IgD-negative memory B cell (primary cell): Measurements from ENCODE around the gene PITPNM2. TPM values are rescaled to one million over a fixed set of nuclear protein-coding genes. Genes with fewer than 3 reads are reported as not detected.

Experiments
- H3K27ac Mint-ChIP-seq, 3 donors: one replicate each; pipeline ENCODE4 v1.8.0; 2020 to 2022; ENCODE audit warnings: mild to moderate bottlenecking in 3 of 3, mixed read lengths in 3 of 3, moderate library complexity in 1 of 3
- H3K27me3 Mint-ChIP-seq: one replicate; pipeline ENCODE4 v1.8.0; 2021; ENCODE audit warnings: mixed read lengths
- H3K36me3 Mint-ChIP-seq: one replicate; pipeline ENCODE4 v1.8.0; 2020; ENCODE audit warnings: mild to moderate bottlenecking, mixed read lengths
- H3K4me1 Mint-ChIP-seq, 3 donors: one replicate each; pipeline ENCODE4 v1.8.0; 2020 to 2022; ENCODE audit warnings: mixed read lengths in 3 of 3, mild to moderate bottlenecking in 1 of 3
- H3K4me3 Mint-ChIP-seq, 4 donors: one replicate each; pipeline ENCODE4 v1.8.0; 2020 to 2022; ENCODE audit warnings: mild to moderate bottlenecking in 4 of 4, mixed read lengths in 4 of 4, moderate library complexity in 3 of 4
- H3K9me3 Mint-ChIP-seq, 3 donors: one replicate each; pipeline ENCODE4 v1.8.0; 2020 to 2021; ENCODE audit warnings: mixed read lengths in 3 of 3, mild to moderate bottlenecking in 1 of 3
- polyA plus RNA-seq: library from polyadenylated mRNA; unstranded; fragments of 300-500 nt; fragmentation: Illumina TruSeq; gene quantifications from one replicate; pipeline ENCODE4 v1.2.3, GENCODE V29; 2021

Gene PITPNM2
- polyA plus RNA-seq: 0.95 TPM

DNA sequence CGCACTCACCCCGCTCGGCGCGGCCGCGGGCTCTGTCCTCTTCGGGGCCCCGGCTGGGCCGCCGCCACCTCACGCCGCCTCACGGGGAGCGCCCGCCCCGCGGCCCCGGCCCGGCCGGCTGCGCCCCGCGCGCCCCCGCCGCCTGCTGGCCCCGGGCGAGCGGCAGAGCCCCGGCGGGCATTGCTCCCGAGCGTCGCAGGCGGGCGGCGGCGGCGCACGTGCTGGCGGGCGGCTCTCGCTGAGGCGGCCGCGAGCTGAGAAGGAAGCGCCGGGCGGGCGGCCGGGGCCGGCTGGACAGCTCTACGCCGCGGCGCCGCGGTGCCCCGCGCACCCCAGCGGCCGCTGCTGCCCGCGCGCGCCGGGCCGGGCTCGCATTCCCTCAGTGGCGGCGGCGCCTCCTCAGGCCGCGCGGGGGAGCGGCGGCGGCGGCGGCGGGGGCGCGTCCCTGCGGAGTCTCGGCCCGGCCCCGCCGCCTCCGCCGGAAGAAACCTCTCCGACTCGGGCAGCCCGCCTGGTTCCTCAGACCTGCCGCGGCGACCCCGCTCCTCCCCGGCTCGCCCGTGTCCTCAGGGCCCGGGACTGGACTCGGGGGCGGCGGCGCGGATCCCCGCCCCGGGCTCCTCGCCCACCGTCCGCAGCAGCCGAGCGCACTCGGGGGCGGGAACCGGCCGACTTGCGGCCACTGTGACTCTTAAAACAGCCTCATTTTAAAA lies at the start of gene PITPNM2:
PITPNM2 (minus strand) TSS at position 347 of the 713 bp plus-strand sequence. CDS start 116,500 bp downstream, outside the sequence.
- H3K9me3 Mint-ChIP-seq: no peaks in the 10 kb centered on the region
- peak within 1 kb of the TSS in 2 of 3 donors; percentile 68 to 76 for H3K27ac Mint-ChIP-seq

DNA sequence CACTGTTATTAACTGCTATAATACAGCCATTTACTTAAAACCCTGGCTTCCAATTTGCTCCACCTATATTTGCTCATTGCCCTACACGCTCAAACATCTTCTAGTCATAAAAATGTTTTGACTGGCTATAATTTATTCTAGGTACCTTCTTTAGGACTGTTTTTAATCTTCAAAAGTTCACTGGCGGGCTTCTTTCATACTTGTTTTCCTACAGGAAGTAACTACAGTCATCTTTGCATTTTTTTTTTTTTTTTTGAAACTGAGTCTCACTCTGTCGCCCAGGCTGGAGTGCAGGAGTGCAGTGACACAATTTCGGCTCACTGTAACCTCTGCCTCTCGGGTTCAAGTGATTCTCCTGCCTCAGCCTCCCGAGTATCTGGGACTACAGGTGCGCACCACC lies 49.5 kb upstream of the PITPNM2 start:
- Mint-ChIP-seq H3K9me3 (no peaks in the 10 kb centered on the region), H3K4me1 (peaks cover 0 to 6% (median 4%) of the 10 kb centered on the region in 3 donors), H3K27ac (peak overlapping the region in 1 of 3 donors; percentile 23), H3K4me3 (no peak overlapping the region), H3K27me3 (no peaks in the 10 kb centered on the region), H3K36me3 (peaks cover 4% of the 10 kb centered on the region)

More for the DNA sequence above, at the start of gene PITPNM2:
- H3K4me3 Mint-ChIP-seq: peak within 1 kb of the TSS; percentile 80 to 95 (median 92)
- peaks cover under 1% of the 10 kb centered on the region for H3K36me3 Mint-ChIP-seq
- peaks cover 7 to 25% (median 10%) of the 10 kb centered on the region in 3 donors for H3K4me1 Mint-ChIP-seq
- peaks cover 7% of the 10 kb centered on the region for H3K27me3 Mint-ChIP-seq

DNA sequence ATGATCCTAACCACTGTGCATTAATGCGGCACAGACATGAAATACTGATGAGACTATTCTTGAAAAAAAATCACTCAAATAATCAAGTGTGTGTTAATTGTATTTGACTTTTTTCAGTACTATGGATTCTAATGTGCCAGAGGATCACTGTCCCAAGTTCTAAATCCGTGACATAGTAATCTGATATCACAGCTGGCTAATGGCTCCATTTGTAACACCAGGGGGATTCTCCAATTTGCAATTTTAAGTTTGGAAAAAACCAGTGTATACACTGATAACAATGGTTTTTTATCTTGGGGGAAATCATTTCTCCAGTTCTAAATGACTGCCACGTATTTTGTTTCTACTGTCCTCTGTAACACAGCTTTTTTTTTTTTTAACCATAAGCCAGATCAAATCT lies 49.0 kb upstream of the PITPNM2 start:
- H3K36me3 Mint-ChIP-seq: peaks cover 4% of the 10 kb centered on the region
- H3K4me3 Mint-ChIP-seq: no peak overlapping the region
- no peaks in the 10 kb centered on the region for H3K27me3 Mint-ChIP-seq
- H3K4me1 Mint-ChIP-seq: peaks cover 0 to 6% (median 4%) of the 10 kb centered on the region in 3 donors
- H3K27ac Mint-ChIP-seq: peak overlapping the region in 1 of 3 donors; percentile 23
- H3K9me3 Mint-ChIP-seq: no peaks in the 10 kb centered on the region

DNA sequence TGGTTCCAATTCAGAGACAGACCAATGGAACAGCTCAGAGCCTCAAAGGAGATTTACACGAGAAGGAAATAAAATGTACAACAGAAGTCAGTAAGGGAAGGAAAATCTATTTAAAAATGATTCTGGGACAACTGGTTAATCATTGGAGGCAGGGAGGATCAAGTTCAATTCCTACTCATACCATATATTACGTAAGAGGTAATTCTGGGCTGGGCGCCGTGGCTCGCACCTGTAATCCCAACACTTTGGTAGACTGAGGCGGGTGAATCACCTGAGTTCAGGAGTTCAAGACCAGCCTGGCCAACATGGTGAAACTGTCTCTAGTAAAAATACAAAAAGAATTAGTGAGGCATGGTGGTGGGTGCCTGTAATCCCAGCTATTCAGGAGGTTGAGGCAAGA lies 36.7 kb upstream of the PITPNM2 start:
- no peak overlapping the region for H3K27ac Mint-ChIP-seq
- no peaks in the 10 kb centered on the region for H3K27me3 Mint-ChIP-seq
- no peak overlapping the region for H3K4me3 Mint-ChIP-seq
- peaks cover 9% of the 10 kb centered on the region for H3K36me3 Mint-ChIP-seq
- H3K9me3 Mint-ChIP-seq: no peaks in the 10 kb centered on the region
- peaks cover 0 to 1% (median 0%) of the 10 kb centered on the region in 3 donors for H3K4me1 Mint-ChIP-seq

DNA sequence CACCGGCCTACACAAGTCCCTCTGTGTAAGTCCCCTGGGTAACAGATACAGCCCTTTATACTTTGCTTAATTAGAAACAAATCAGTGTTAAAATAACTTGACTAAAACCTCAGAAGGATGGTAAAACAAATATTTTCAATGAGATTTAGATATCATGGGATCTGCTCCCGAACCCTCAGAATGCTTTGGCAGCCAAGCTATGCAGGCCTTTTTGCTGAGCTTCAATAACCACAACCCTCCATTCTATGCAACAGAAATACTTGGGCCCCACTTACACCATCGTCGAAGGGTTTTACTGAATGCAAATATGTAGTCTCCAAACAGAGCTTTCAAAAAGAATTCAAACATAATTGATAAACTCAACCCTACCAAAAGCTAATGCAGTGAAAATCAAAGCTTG lies 29.3 kb upstream of the PITPNM2 start:
- peak overlapping the region in 1 of 3 donors; percentile 83 for H3K27ac Mint-ChIP-seq
- H3K27me3 Mint-ChIP-seq: no peaks in the 10 kb centered on the region
- H3K4me1 Mint-ChIP-seq: no peaks in the 10 kb centered on the region
- no peak overlapping the region for H3K4me3 Mint-ChIP-seq
- peaks cover 5% of the 10 kb centered on the region for H3K36me3 Mint-ChIP-seq
- H3K9me3 Mint-ChIP-seq: no peaks in the 10 kb centered on the region

DNA sequence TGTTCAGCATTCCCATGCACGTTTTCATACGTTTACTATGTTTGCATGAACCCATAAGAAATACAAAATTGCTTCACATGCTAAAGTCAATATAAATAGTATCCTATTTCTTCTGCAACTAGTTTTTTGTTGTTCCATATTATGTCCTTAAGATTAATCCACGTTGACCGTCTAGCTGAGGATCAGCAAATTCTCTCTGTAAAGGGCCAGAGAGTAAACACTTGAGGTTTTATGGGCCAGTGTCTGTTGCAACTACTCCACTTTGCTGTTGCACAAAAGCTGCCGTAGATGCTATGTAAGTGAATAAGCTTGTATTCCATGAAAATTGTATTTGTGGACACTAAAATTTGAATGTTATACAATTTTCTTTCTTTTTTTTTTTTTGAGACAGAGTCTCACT lies 21.1 kb upstream of the PITPNM2 start:
- Mint-ChIP-seq H3K4me3 (no peak overlapping the region), H3K27ac (no peak overlapping the region), H3K27me3 (no peaks in the 10 kb centered on the region), H3K4me1 (peaks cover 0 to 4% (median 0%) of the 10 kb centered on the region in 3 donors), H3K36me3 (peaks cover 6% of the 10 kb centered on the region), H3K9me3 (no peaks in the 10 kb centered on the region)

DNA sequence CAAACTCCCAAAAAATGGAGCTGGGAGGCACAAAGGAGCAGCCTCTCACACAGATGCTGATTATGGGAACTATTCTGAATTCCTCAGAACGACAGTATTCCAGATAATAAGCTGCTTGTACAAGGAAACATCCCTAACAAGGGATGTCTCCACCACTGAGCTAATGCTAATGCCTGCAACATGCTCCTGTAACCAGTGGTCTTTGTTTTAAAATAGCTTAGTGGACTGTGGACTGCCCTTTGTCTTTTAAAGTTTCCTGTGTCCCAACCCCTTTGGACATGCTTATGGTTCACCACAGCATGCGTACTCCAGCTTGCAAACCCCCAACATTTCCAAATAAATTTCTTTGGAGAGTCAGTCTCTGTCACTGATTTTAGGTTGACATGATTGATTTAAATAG lies 16.4 kb upstream of the PITPNM2 start:
- Mint-ChIP-seq H3K27me3 (no peaks in the 10 kb centered on the region), H3K9me3 (no peaks in the 10 kb centered on the region), H3K27ac (peak overlapping the region in 1 of 3 donors; percentile 83), H3K4me3 (no peak overlapping the region), H3K36me3 (peaks cover 11% of the 10 kb centered on the region), H3K4me1 (peaks cover 0 to 10% (median 10%) of the 10 kb centered on the region in 3 donors)

DNA sequence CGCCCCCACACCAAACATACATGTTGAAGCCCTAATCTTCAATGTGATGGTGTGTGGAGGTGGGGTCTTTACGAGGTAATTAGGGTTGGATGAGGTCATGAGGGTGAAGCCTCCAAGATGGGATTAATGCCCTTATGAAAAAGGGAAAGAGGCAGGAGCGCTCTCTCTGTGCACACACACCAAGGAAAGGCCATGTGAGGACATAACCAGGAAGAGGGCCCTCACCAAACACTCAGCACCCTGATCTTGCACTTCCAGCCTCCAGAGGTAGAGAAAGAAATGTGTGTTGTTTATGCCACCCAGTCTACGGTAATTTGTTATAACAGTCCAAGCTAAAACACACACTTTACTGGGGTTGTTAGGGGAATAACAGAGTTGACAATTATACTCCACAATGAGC lies 14.6 kb upstream of the PITPNM2 start:
- Mint-ChIP-seq H3K4me3 (no peak overlapping the region), H3K4me1 (peaks cover 0 to 10% (median 10%) of the 10 kb centered on the region in 3 donors), H3K27me3 (no peaks in the 10 kb centered on the region), H3K9me3 (no peaks in the 10 kb centered on the region), H3K36me3 (peaks cover 7% of the 10 kb centered on the region), H3K27ac (no peak overlapping the region)

DNA sequence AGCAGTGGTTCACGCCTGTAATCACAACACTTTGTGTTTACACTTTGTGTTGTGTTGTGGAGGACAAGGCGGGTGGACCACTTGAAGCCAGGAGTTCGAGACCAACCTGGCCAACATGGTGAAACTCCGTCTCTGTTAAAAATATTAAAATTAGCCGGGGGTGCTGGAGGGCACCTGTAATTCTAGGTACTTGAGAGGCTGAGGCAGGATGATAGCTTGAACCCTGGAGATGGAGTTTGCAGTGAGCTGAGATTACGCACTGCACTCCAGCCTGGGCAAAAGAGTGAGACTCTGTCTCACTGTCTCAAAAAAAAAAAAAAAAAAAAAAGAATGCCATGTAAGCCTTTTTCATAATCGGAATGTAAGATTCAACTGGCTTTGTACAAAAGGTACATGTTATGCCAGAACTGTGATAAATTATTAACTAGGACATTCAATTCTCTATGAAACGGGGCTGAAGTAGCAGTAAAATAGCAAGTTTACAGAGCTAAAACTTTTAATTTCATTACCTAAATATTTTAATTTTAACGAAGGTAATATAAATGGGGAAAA lies 13.9 kb upstream of the PITPNM2 start:
- Mint-ChIP-seq H3K27ac (peak overlapping the region in 1 of 3 donors; percentile 17), H3K4me1 (peaks cover 0 to 10% (median 10%) of the 10 kb centered on the region in 3 donors), H3K36me3 (peaks cover 9% of the 10 kb centered on the region), H3K27me3 (no peaks in the 10 kb centered on the region), H3K9me3 (no peaks in the 10 kb centered on the region), H3K4me3 (no peak overlapping the region)

DNA sequence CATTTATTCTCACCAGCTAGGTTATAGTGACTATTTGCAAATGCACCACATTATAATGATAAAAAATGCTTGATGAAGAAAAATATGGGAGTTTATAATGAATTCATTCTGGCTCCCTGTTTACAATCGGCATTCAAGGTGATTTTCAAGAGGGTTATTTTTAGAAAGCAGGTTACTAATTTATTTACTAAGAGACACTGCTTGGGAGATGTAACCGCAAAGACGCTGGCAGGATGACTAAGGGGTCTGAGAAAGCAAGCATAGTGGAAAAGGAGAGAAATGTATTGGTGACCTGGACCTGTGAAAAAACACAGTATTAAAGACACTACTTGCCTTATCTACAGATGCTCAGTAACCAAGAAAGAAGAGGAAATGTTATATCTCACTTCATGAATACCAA lies 13.3 kb upstream of the PITPNM2 start:
- H3K36me3 Mint-ChIP-seq: peaks cover 9% of the 10 kb centered on the region
- no peaks in the 10 kb centered on the region for H3K9me3 Mint-ChIP-seq
- H3K27ac Mint-ChIP-seq: peak overlapping the region in 1 of 3 donors; percentile 17
- H3K4me3 Mint-ChIP-seq: peak overlapping the region in 1 of 4 donors; percentile 63
- peaks cover 0 to 10% (median 10%) of the 10 kb centered on the region in 3 donors for H3K4me1 Mint-ChIP-seq
- no peaks in the 10 kb centered on the region for H3K27me3 Mint-ChIP-seq

DNA sequence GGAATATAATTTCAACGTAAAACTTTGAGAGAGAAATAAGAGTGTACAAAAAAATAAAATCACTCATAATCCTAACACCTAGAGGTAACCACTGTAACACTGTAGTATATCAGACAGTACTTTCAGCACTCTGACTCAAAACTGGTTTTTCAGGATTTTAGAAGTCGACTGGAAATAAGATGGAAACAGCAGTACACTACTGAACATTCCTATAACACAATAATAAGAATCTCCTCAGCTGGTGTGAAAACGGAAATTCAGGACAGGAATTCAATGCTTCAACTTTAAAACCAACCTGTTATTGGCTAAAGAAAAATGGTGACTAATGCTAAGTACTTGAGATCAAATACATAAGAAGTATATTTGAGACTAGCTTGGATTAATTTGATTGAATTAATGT lies 12.3 kb upstream of the PITPNM2 start:
- H3K27me3 Mint-ChIP-seq: no peaks in the 10 kb centered on the region
- H3K36me3 Mint-ChIP-seq: peaks cover 9% of the 10 kb centered on the region
- H3K4me1 Mint-ChIP-seq: peaks cover 0 to 10% (median 10%) of the 10 kb centered on the region in 3 donors
- no peaks in the 10 kb centered on the region for H3K9me3 Mint-ChIP-seq
- no peak overlapping the region for H3K27ac Mint-ChIP-seq
- H3K4me3 Mint-ChIP-seq: peak overlapping the region in 1 of 4 donors; percentile 58

DNA sequence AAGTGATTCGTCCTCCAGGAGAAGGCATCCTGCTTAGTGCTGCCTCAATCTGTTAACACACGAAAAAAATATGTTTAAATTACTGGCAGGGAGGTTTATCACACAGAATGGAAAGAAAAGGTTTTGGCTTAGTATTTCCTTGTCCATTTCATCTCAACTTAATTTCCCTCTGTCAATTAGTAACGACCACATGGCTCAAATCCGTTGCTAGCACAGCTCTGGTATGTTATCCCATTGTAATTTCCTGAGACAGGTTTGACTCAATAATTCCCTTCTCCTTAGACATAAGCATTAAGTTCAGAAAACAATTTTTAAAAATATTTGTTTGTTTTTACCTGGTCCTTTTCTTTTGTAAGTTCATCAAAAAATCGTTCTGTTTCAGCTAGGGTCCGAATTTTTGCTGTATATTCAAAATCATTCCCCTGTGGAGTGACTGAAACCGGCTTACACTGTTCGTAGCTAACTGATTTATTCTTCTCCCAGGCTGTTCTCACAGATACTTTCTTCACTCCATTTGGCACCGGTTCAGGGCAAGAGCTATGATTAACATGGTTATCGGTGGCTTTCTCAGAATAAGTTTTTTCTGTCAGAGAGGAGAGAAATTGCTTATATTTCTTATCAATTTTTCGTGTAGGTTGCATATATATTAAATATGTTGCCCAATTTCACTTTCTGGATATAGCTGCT lies 10.1 kb upstream of the PITPNM2 start:
- no peaks in the 10 kb centered on the region for H3K9me3 Mint-ChIP-seq
- H3K36me3 Mint-ChIP-seq: peaks cover 9% of the 10 kb centered on the region
- no peak overlapping the region for H3K27ac Mint-ChIP-seq
- H3K4me3 Mint-ChIP-seq: no peak overlapping the region
- H3K27me3 Mint-ChIP-seq: no peaks in the 10 kb centered on the region
- H3K4me1 Mint-ChIP-seq: peaks cover 0 to 10% (median 6%) of the 10 kb centered on the region in 3 donors

DNA sequence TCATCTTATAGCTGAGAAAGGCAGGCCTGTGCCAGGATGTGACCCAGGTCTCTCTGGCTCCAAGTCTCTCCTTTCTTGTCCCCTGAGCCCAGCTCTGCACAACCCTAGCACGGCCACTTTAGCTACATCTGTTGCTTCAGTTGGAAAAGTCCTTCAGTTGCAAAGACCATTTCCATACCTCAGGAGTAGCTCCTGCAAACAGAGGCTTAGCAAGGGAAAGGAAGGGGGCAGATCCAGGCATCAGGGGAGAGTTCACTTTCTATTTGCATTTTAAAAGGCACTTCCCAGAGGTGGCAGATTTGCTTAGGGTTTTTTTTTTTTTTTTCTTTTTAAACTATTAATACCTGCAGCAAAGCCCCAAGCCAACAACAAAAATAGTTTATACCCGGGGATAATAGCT lies 3.0 kb upstream of the PITPNM2 start:
- Mint-ChIP-seq H3K4me1 (peaks cover 7 to 14% (median 8%) of the 10 kb centered on the region in 3 donors), H3K36me3 (no peaks in the 10 kb centered on the region), H3K27ac (no peak overlapping the region), H3K27me3 (peaks cover 7% of the 10 kb centered on the region), H3K4me3 (no peak overlapping the region), H3K9me3 (no peaks in the 10 kb centered on the region)

DNA sequence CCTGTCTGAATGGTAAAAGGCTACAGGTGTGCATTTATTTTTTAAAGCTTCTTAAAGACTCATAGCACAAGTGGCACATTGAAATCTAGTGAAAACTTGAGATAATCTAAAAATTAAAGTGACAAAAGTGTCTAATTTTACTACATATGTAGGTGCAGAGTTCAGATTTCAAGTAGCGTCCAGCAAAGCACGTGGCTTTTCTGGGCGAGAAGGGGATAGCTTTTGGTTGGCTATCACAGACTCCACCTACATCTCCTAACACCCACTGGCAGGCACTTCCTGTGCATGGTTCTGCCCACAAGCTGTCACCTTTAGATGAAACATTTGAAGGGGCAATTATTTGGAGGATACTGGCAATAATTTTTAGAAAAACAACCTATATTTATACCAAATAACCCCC lies 1.9 kb upstream of the PITPNM2 start:
- Mint-ChIP-seq H3K9me3 (no peaks in the 10 kb centered on the region), H3K27me3 (peaks cover 7% of the 10 kb centered on the region), H3K27ac (peak overlapping the region in 1 of 3 donors; percentile 68), H3K36me3 (no peaks in the 10 kb centered on the region), H3K4me3 (peak overlapping the region in 1 of 4 donors; percentile 94), H3K4me1 (peaks cover 7 to 20% (median 8%) of the 10 kb centered on the region in 3 donors)
